ENCODE results near the gene INTS11.

INTS11 gene

GRCh38 chr1:1285102-1285571 lies 39.3 kb downstream of the INTS11 start:
- no peak for DNase-seq (ENCODE audit: low read depth)

- no peak for DNase-seq (ENCODE audit: low read depth)
Measured at GRCh38 chr1:1284221-1285101, 40.0 kb downstream of the INTS11 start.

- no peak for DNase-seq (ENCODE audit: low read depth)
Measured at GRCh38 chr1:1283821-1284220, 40.6 kb downstream of the INTS11 start.

- DNase-seq (ENCODE audit: low read depth): no peak
Measured at GRCh38 chr1:1282998-1283397, 41.5 kb downstream of the INTS11 start.

- DNase-seq (ENCODE audit: low read depth): no peak
Measured at GRCh38 chr1:1281533-1282321, 42.7 kb downstream of the INTS11 start.

- no peak for DNase-seq (ENCODE audit: low read depth)
Measured at GRCh38 chr1:1280782-1281481, 43.5 kb downstream of the INTS11 start.

GRCh38 chr1:1279028-1279427 lies 45.4 kb downstream of the INTS11 start:
- no peak for DNase-seq (ENCODE audit: low read depth)

GRCh38 chr1:1278620-1279019 lies 45.8 kb downstream of the INTS11 start:
- DNase-seq (ENCODE audit: low read depth): no peak

- DNase-seq (ENCODE audit: low read depth): no peak
Measured at GRCh38 chr1:1275836-1276235, 48.6 kb downstream of the INTS11 start.

GRCh38 chr1:1274931-1275431 lies 49.5 kb downstream of the INTS11 start:
- DNase-seq (ENCODE audit: low read depth): no peak

- no peak for DNase-seq (ENCODE audit: low read depth)
Measured at GRCh38 chr1:1274299-1274930, 50.0 kb downstream of the INTS11 start.

GRCh38 chr1:1273512-1274298 lies 50.8 kb downstream of the INTS11 start, which contains the start of gene UBE2J2:
Gene UBE2J2, minus strand, starts transcription at chr1:1273854. Its CDS starts 5,862 bp downstream, at chr1:1267992.
- DNase-seq (ENCODE audit: low read depth): peak; percentile 88

- no peak for DNase-seq (ENCODE audit: low read depth)
Measured at GRCh38 chr1:1273209-1273511, 51.3 kb downstream of the INTS11 start.

GRCh38 chr1:1272341-1273208 lies 51.9 kb downstream of the INTS11 start:
- DNase-seq (ENCODE audit: low read depth): no peak

- DNase-seq (ENCODE audit: low read depth): no peak
Measured at GRCh38 chr1:1270813-1271212, 53.6 kb downstream of the INTS11 start.

- DNase-seq (ENCODE audit: low read depth): no peak
Measured at GRCh38 chr1:1268284-1268682, 56.2 kb downstream of the INTS11 start.

- DNase-seq (ENCODE audit: low read depth): no peak
Measured at GRCh38 chr1:1267488-1268283, 56.8 kb downstream of the INTS11 start.

- no peak for DNase-seq (ENCODE audit: low read depth)
Measured at GRCh38 chr1:1264868-1265272, 59.6 kb downstream of the INTS11 start.

GRCh38 chr1:1264026-1264425 lies 60.4 kb downstream of the INTS11 start:
- DNase-seq (ENCODE audit: low read depth): no peak
